ENCODE data around the gene TMEM127.
"Not testable (repeated sequence)": the region's sequence is repeated elsewhere in the genome, so short reads cannot be mapped to it uniquely, and the experiment has no call there.

The TMEM127 gene

GRCh38 chr2:96264086-96264485, 1.7 kb downstream of the TMEM127 start:
- no peak for DNase-seq (ENCODE audit: low spot score)

GRCh38 chr2:96262306-96262705, 3.5 kb downstream of the TMEM127 start:
- no peak for DNase-seq (ENCODE audit: low spot score)

GRCh38 chr2:96261328-96262003, 4.3 kb downstream of the TMEM127 start:
- DNase-seq (ENCODE audit: low spot score), result no peak

- peak; percentile 63 for DNase-seq (ENCODE audit: low spot score)
Measured at GRCh38 chr2:96260387-96261260, 5.2 kb downstream of the TMEM127 start.

GRCh38 chr2:96259497-96259921, 6.3 kb downstream of the TMEM127 start:
- DNase-seq (ENCODE audit: low spot score), result no peak

GRCh38 chr2:96258166-96259022, 7.4 kb downstream of the TMEM127 start:
- DNase-seq (ENCODE audit: low spot score), result no peak

- DNase-seq (ENCODE audit: low spot score), result not testable (repeated sequence)
Measured at GRCh38 chr2:96257744-96258143, 8.1 kb downstream of the TMEM127 start.

GRCh38 chr2:96256611-96257113, 9.1 kb downstream of the TMEM127 start:
- DNase-seq (ENCODE audit: low spot score), result no peak

- DNase-seq (ENCODE audit: low spot score), result no peak
Measured at GRCh38 chr2:96254571-96254970, 11.2 kb downstream of the TMEM127 start.

GRCh38 chr2:96253006-96253405, 12.8 kb downstream of the TMEM127 start:
- DNase-seq (ENCODE audit: low spot score), result no peak

- DNase-seq (ENCODE audit: low spot score), result no peak
Measured at GRCh38 chr2:96252526-96252925, 13.3 kb downstream of the TMEM127 start.

GRCh38 chr2:96251721-96252292, 14.0 kb downstream of the TMEM127 start:
- DNase-seq (ENCODE audit: low spot score), result peak; percentile 77

- DNase-seq (ENCODE audit: low spot score), result no peak
Measured at GRCh38 chr2:96250188-96250587, 15.6 kb downstream of the TMEM127 start.

- no peak for DNase-seq (ENCODE audit: low spot score)
Measured at GRCh38 chr2:96249654-96250053, 16.1 kb downstream of the TMEM127 start.

- no peak for DNase-seq (ENCODE audit: low spot score)
Measured at GRCh38 chr2:96248624-96249023, 17.2 kb downstream of the TMEM127 start.

- DNase-seq (ENCODE audit: low spot score), result no peak
Measured at GRCh38 chr2:96247896-96248295, 17.9 kb downstream of the TMEM127 start.

- DNase-seq (ENCODE audit: low spot score), result no peak
Measured at GRCh38 chr2:96247009-96247408, 18.8 kb downstream of the TMEM127 start.

- DNase-seq (ENCODE audit: low spot score), result no peak
Measured at GRCh38 chr2:96245609-96246390, 20.0 kb downstream of the TMEM127 start.

GRCh38 chr2:96243843-96244242, 22.0 kb downstream of the TMEM127 start:
- DNase-seq (ENCODE audit: low spot score), result no peak

- DNase-seq (ENCODE audit: low spot score), result peak; percentile 78
Measured at GRCh38 chr2:96241900-96242611, 23.7 kb downstream of the TMEM127 start.

All from Ammon's horn (tissue), 1 donor.